H9 (cell line): Measurements from ENCODE around the gene PAQR5. TPM values are rescaled to one million over a fixed set of nuclear protein-coding genes. Genes with fewer than 3 reads are reported as not detected.

ENCODE experiments used
- DNase-seq: peaks from one replicate; pipeline ENCODE4 v3.0.0-alpha.2; 2017
- H2AFZ ChIP-seq: one replicate; pipeline ENCODE4 v1.6.1; 2013; ENCODE audit warnings: mild to moderate bottlenecking, low read length, control low read depth, moderate library complexity
- H2AK5ac ChIP-seq: 2 replicates; pipeline ENCODE4 v1.6.1; 2013; ENCODE audit warnings: low read length, control low read depth, mixed read lengths; ENCODE audit not compliant: insufficient read length
- H2BK120ac ChIP-seq: one replicate; pipeline ENCODE4 v1.6.1; 2013; ENCODE audit warnings: low read depth, mild to moderate bottlenecking, low read length, control low read depth, inconsistent platforms; ENCODE audit not compliant: poor library complexity, severe bottlenecking
- H2BK12ac ChIP-seq: 2 replicates; pipeline ENCODE4 v1.6.1; 2013; ENCODE audit warnings: low read length, control low read depth, mixed read lengths, low read depth; ENCODE audit not compliant: insufficient read length
- H2BK15ac ChIP-seq: 2 replicates; pipeline ENCODE4 v1.6.1; 2013; ENCODE audit warnings: low read depth, low read length, control low read depth
- H2BK20ac ChIP-seq: one replicate; pipeline ENCODE4 v1.6.1; 2013; ENCODE audit warnings: low read depth, mild to moderate bottlenecking, low read length, control low read depth, inconsistent platforms; ENCODE audit not compliant: poor library complexity, severe bottlenecking
- H2BK5ac ChIP-seq: 2 replicates; pipeline ENCODE4 v1.6.1; 2013; ENCODE audit warnings: low read length, control low read depth, mixed read lengths; ENCODE audit not compliant: insufficient read length
- H3K14ac ChIP-seq: 2 replicates; pipeline ENCODE4 v1.6.1; 2013; ENCODE audit warnings: low read length, control low read depth; ENCODE audit not compliant: insufficient read depth
- H3K18ac ChIP-seq: 2 replicates; pipeline ENCODE4 v1.6.1; 2013; ENCODE audit warnings: low read depth, mild to moderate bottlenecking, mixed read lengths, low read length, control low read depth; ENCODE audit not compliant: insufficient read length
- H3K23ac ChIP-seq: 2 replicates; pipeline ENCODE4 v1.6.1; 2013; ENCODE audit warnings: low read length, control low read depth, mixed read lengths, low read depth; ENCODE audit not compliant: insufficient read length
- H3K23me2 ChIP-seq: 2 replicates; pipeline ENCODE4 v1.6.1; 2013; ENCODE audit warnings: low read depth, mild to moderate bottlenecking, mixed read lengths, low read length, control low read depth; ENCODE audit not compliant: insufficient read length, poor library complexity, severe bottlenecking
- H3K27ac ChIP-seq: 2 replicates; pipeline ENCODE4 v1.5.1; 2013; ENCODE audit warnings: low read length, control low read depth, mixed read lengths, low read depth; ENCODE audit not compliant: insufficient read length
- H3K27me3 ChIP-seq: 2 replicates; pipeline ENCODE4 v1.6.1; 2013; ENCODE audit warnings: low read length, control low read depth, inconsistent platforms; ENCODE audit not compliant: insufficient read depth
- H3K4ac ChIP-seq: 2 replicates; pipeline ENCODE4 v1.6.1; 2013; ENCODE audit warnings: low read depth, mild to moderate bottlenecking, control low read depth, inconsistent platforms, low read length, moderate library complexity
- H3K4me1 ChIP-seq: 2 replicates; pipeline ENCODE4 v1.6.1; 2013; ENCODE audit warnings: low read length, control low read depth, inconsistent platforms; ENCODE audit not compliant: insufficient read depth
- H3K4me2 ChIP-seq: 2 replicates; pipeline ENCODE4 v1.6.1; 2013; ENCODE audit warnings: low read length, control low read depth, mixed read lengths; ENCODE audit not compliant: insufficient read length, insufficient read depth
- H3K56ac ChIP-seq: 2 replicates; pipeline ENCODE4 v1.6.1; 2013; ENCODE audit warnings: low read depth, mild to moderate bottlenecking, mixed read lengths, low read length, control low read depth; ENCODE audit not compliant: insufficient read length
- H3K79me1 ChIP-seq: 2 replicates; pipeline ENCODE4 v1.6.1; 2013; ENCODE audit warnings: low read depth, mild to moderate bottlenecking, moderate library complexity, low read length, control low read depth, inconsistent platforms; ENCODE audit not compliant: insufficient read depth, poor library complexity, severe bottlenecking
- H3K79me2 ChIP-seq: 2 replicates; pipeline ENCODE4 v1.6.1; 2013; ENCODE audit warnings: low read length, control low read depth, inconsistent platforms; ENCODE audit not compliant: insufficient read depth
- H3K9ac ChIP-seq: 2 replicates; pipeline ENCODE4 v1.6.1; 2013; ENCODE audit warnings: low read length, control low read depth, mixed read lengths; ENCODE audit not compliant: insufficient read length; ENCODE audit errors: extremely low read depth
- H3K9me3 ChIP-seq: one replicate; pipeline ENCODE4 v1.6.1; 2013; ENCODE audit warnings: low read depth, low read length, inconsistent platforms; ENCODE audit not compliant: control insufficient read depth
- H3T11ph ChIP-seq: one replicate; pipeline ENCODE4 v1.6.1; 2013; ENCODE audit warnings: mild to moderate bottlenecking, low read length, control low read depth, inconsistent platforms
- H4K20me1 ChIP-seq: one replicate; pipeline ENCODE4 v1.6.1; 2013; ENCODE audit not compliant: control insufficient read depth, insufficient read length, insufficient read depth
- H4K5ac ChIP-seq: 2 replicates; pipeline ENCODE4 v1.6.1; 2013; ENCODE audit warnings: low read depth, mild to moderate bottlenecking, mixed read lengths, low read length, control low read depth; ENCODE audit not compliant: insufficient read length
- H4K8ac ChIP-seq: replicated peaks from 2 replicates; pipeline ENCODE4 v1.6.1; 2013; ENCODE audit warnings: low read length, control low read depth, mixed read lengths, low read depth; ENCODE audit not compliant: insufficient read length
- H4K91ac ChIP-seq: 2 replicates; pipeline ENCODE4 v1.6.1; 2013; ENCODE audit warnings: low read depth, mild to moderate bottlenecking, moderate library complexity, mixed read lengths, low read length, control low read depth; ENCODE audit not compliant: insufficient read length
- H3K27ac Mint-ChIP-seq, 3 experiments: 2 replicates in 2 of 3; 3 replicates in 1 of 3; pipeline ENCODE4 v1.8.0; 2020 to 2021; ENCODE audit warnings: mixed read lengths in 3 of 3, mild to moderate bottlenecking in 1 of 3, moderate library complexity in 1 of 3
- H3K27me3 Mint-ChIP-seq: 2 replicates; pipeline ENCODE4 v1.8.0; 2021; ENCODE audit warnings: low read depth, mild to moderate bottlenecking, moderate library complexity, mixed read lengths
- H3K36me3 Mint-ChIP-seq, 3 experiments: 2 replicates in 2 of 3; 3 replicates in 1 of 3; pipeline ENCODE4 v1.8.0; 2020 to 2021; ENCODE audit warnings: low read depth in 3 of 3, mixed read lengths in 3 of 3; ENCODE audit not compliant: insufficient read depth in 1 of 3
- H3K4me1 Mint-ChIP-seq, 2 experiments: 2 replicates each; pipeline ENCODE4 v1.8.0; 2020; ENCODE audit warnings: mixed read lengths in 2 of 2
- H3K4me3 Mint-ChIP-seq, 2 experiments: 2 replicates in 1 of 2; 3 replicates in 1 of 2; pipeline ENCODE4 v1.8.0; 2020 to 2021; ENCODE audit warnings: mild to moderate bottlenecking in 2 of 2, mixed read lengths in 2 of 2, moderate library complexity in 1 of 2
- H3K9me3 Mint-ChIP-seq, 2 experiments: 2 replicates in 1 of 2; 3 replicates in 1 of 2; pipeline ENCODE4 v1.8.0; 2020; ENCODE audit warnings: mild to moderate bottlenecking in 2 of 2, mixed read lengths in 2 of 2, moderate library complexity in 1 of 2
- CTCF ChIP-seq: fragments of 200-600 bp; sonication (generic); conservative IDR thresholded peaks from 3 replicates; pipeline ENCODE4 v1.8.0; 2021; ENCODE audit warnings: antibody characterized with exemption, mild to moderate bottlenecking
- WGBS: extraction: QIAGEN DNeasy Blood & Tissue Kit; methylation state at CpG from one replicate; pipeline ENCODE4 v1.1.7; 2013; ENCODE audit warnings: missing lambda C conversion rate, low lambda C conversion rate, mixed read lengths; ENCODE audit not compliant: insufficient read length; ENCODE audit errors: extremely low coverage; 5-methylcytosine and 5-hydroxymethylcytosine counted together
- total RNA-seq: library from RNA; stranded (reverse); gene quantifications from 2 replicates; pipeline ENCODE4 v1.2.1, GENCODE V29; 2021

Gene PAQR5
- total RNA-seq, 1 experiment from 2014 or later: 1.6 TPM

DNA sequence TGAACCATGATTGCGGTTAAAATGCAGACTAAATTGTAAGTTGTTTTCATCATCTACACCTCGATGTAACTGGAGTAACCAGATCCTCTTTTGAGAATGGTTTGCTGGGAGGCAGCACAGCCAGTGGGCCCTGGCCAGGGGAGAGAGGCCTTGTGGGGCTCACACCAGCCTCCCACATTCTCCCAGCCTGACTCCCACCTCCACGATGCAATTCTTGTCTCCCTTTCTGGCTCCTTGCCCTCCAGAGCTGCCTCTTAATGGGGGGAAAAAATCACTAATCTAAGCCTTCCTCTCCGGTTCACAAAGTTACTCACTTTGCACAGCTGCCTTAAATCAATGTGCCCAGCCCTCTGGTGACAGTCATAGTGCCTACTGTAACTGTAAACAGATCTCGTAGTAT is 17.9 kb upstream of the PAQR5 start:
- Mint-ChIP-seq H3K9me3 (no peaks in the 10 kb centered on the region), H3K4me3 (no peak overlapping the region), H3K27ac (peak overlapping the region in 1 of 3 experiments; percentile 58; a peak in 3 of 7 replicates), H3K27me3 (no peaks in the 10 kb centered on the region; the same call in 1 of the 2 replicates), H3K4me1 (peaks cover 4 to 5% of the 10 kb centered on the region in 2 experiments; a peak in 3 of 4 replicates), H3K36me3 (no peaks in the 10 kb centered on the region)
- Histone ChIP-seq H4K91ac (no peak overlapping the region), H3K23ac (no peak overlapping the region), H3K23me2 (no peaks in the 10 kb centered on the region), H2BK120ac (no peak overlapping the region), H3K14ac (no peak overlapping the region), H3K18ac (no peak overlapping the region), H3K4me2 (no peak overlapping the region), H4K8ac (no peak overlapping the region), H3K56ac (no peak overlapping the region), H3K27ac (no peak overlapping the region), H3K9me3 (no peaks in the 10 kb centered on the region), H3K4me1 (no peaks in the 10 kb centered on the region), H3K79me1 (no peaks in the 10 kb centered on the region), H3K27me3 (no peaks in the 10 kb centered on the region), H4K5ac (no peak overlapping the region), H3T11ph (no peak overlapping the region), H2BK15ac (no peak overlapping the region), H2BK5ac (no peak overlapping the region), H3K9ac (no peak overlapping the region), H4K20me1 (no peaks in the 10 kb centered on the region), H2AFZ (no peak overlapping the region), H2BK12ac (no peak overlapping the region), H3K4ac (no peak overlapping the region), H2AK5ac (no peak overlapping the region), H2BK20ac (no peak overlapping the region), H3K79me2 (no peaks in the 10 kb centered on the region)
- no peak for DNase-seq
- no CpG with 5 or more reads among the region's 5 CpGs for WGBS
- TF ChIP-seq CTCF: no peak
